NCI-H748 (cell line): Measurements from ENCODE around the gene ZMYM3.

Experiments
- DNase-seq: peaks from one replicate; lab custom pipeline; 2025; ENCODE audit not compliant: unreplicated experiment; lab: John Stamatoyannopoulos, UW

The ZMYM3 gene

GRCh38 chrX:71253253-71254091, 468 bp downstream of the ZMYM3 start:
- peak; percentile 63 for DNase-seq

GRCh38 chrX:71252221-71252620, 1.7 kb downstream of the ZMYM3 start:
- no peak for DNase-seq

- DNase-seq, result no peak
Measured at GRCh38 chrX:71251466-71251973, 2.4 kb downstream of the ZMYM3 start.

- DNase-seq, result no peak
Measured at GRCh38 chrX:71250841-71251240, 3.1 kb downstream of the ZMYM3 start.

- DNase-seq, result no peak
Measured at GRCh38 chrX:71245159-71245558, 8.8 kb downstream of the ZMYM3 start.

GRCh38 chrX:71244359-71245128, 9.4 kb downstream of the ZMYM3 start:
- DNase-seq, result no peak

GRCh38 chrX:71241301-71241700, 12.6 kb downstream of the ZMYM3 start:
- DNase-seq, result no peak

- no peak for DNase-seq
Measured at GRCh38 chrX:71239781-71240180, 14.2 kb downstream of the ZMYM3 start.

GRCh38 chrX:71236836-71237235, 17.1 kb downstream of the ZMYM3 start:
- DNase-seq, result no peak

- no peak for DNase-seq
Measured at GRCh38 chrX:71235482-71235881, 18.5 kb downstream of the ZMYM3 start.

GRCh38 chrX:71228063-71228642, 25.8 kb downstream of the ZMYM3 start:
- DNase-seq, result no peak

GRCh38 chrX:71227370-71228062, 26.4 kb downstream of the ZMYM3 start:
- DNase-seq, result no peak

- DNase-seq, result no peak
Measured at GRCh38 chrX:71225676-71226075, 28.3 kb downstream of the ZMYM3 start.

GRCh38 chrX:71225009-71225408, 28.9 kb downstream of the ZMYM3 start:
- DNase-seq, result no peak

- DNase-seq, result no peak
Measured at GRCh38 chrX:71224098-71224708, 29.7 kb downstream of the ZMYM3 start.

GRCh38 chrX:71222929-71223328, 31.0 kb downstream of the ZMYM3 start, which contains the start of gene GJB1:
Gene GJB1, plus strand, starts transcription at chrX:71223224. Its CDS starts 484 bp downstream, at chrX:71223708.
- no peak for DNase-seq

GRCh38 chrX:71221145-71221544, 32.8 kb downstream of the ZMYM3 start:
- no peak for DNase-seq

- no peak for DNase-seq
Measured at GRCh38 chrX:71217298-71217697, 36.6 kb downstream of the ZMYM3 start.

GRCh38 chrX:71216485-71216884, 37.5 kb downstream of the ZMYM3 start:
- peak; percentile 93 for DNase-seq

- no peak for DNase-seq
Measured at GRCh38 chrX:71215338-71215912, 38.5 kb downstream of the ZMYM3 start.
